Measurements from ENCODE around the gene FBXO31.
"Not testable (repeated sequence)": the region's sequence is repeated elsewhere in the genome, so short reads cannot be mapped to it uniquely, and the experiment has no call there.

The FBXO31 gene

GRCh38 chr16:87410968-87411367 lies 27.4 kb upstream of the FBXO31 start:
- no peak for DNase-seq

DNA sequence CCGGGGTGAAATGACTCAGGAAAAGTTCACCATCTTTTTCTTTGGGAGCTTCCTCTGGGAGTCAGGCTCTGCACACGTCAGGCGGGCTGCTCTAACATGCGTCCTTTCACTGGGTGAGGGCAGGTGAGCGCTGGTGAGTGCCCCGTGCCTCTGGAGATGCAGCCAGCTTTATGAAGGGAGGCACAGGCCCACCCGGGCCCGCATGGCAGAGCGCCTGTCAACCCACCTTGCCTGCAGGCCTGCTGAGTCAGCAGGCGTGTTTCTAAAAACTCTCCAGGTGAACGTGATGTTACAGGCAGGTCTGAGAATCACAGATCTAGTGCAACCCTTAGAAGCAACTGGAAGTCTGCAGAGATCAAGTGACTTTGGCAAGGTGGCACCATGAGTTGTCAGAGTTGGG lies 27.0 kb upstream of the FBXO31 start:
- no peak for DNase-seq

- DNase-seq: no peak
Observed at GRCh38 chr16:87409781-87410180, 26.2 kb upstream of the FBXO31 start.

DNA sequence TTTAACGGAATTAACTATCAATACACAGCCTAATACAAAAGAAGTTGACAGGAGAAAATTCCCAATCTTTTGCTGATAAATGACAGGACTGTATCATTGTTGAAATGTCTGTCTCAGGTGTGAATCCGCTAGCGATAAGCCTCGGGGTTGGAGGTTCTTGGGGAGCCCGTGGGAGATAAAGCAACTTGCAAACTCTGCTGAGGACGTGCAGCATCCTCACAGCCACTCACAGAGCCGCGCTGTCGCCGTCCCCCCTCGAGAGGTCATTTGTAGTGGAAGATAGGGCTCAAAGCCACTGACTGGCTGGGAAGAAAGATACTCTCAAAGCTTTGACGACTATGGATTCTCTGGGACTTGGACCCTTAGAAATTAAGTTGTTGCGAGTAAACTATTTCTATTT lies 25.6 kb upstream of the FBXO31 start:
- no peak for DNase-seq

GRCh38 chr16:87407511-87408112 lies 24.0 kb upstream of the FBXO31 start:
- DNase-seq: no peak

DNA sequence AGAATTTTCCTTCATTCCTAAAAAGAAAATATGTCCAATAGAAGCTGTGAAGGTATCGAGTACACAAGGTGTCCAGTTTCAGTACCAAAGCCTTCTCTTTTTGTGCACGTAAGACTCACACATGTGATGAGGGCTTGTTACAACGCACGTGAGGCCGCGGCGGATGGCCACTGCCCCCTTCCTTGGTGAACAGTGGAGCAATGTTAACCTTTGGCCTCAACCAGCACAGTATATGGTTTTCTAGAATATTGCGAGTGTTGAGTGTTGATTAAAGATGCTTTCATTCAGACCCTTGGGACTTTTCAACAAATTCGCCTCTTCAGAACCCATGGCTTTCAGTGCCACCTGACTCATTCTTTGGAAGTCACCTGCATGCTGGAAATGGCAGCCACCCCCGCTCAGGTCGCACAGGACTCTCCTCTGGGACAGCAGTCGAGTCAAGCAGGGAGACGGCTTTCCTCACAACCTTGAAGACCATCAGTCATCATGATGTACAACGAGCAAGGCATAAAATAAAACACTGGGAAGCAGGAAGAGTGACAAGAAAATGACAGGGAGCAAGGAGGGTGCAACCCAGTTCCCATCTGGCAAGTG lies 23.0 kb upstream of the FBXO31 start:
- DNase-seq: no peak

DNA sequence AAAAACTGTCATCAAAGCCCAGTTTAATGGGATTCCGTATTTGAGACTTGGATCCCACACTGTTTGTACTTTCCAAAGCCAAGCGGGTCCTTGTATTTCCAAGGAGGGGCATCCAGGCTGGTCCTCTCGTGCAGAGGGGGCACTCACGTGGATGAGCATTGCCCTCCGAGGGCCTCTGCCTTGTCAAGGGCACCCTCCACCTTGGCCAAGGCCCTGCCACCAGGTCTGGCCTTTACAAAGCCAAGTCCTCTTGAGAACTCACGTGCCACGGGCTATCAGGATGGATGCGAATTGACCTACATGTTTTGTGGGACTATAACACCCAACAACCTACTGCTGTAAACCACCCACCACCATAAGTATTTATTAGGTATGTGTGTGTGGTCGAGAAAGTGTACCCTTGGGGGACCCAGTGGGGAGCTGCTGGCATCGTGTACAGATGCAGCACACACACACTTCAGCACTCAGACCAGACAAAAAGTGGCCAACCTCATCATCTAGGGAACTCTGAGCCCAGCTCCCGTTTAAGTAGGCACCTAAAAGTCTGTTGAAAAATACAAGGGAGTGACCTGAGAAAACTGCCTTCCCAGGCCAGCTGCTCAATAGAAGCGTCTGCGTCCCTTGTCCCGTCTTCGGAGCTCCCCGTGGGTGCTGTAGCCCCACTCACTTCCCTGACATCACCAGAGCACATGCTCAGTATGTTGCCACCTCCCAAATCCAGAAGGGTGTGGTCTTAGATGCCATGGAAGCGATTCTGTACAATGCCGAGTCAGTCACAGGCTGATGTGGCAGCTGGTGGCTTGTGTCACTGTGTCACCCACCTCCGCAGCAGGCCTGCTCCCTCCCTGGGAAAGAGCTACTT lies 21.4 kb upstream of the FBXO31 start:
- no peak for DNase-seq

GRCh38 chr16:87395181-87395842 lies 11.7 kb upstream of the FBXO31 start:
- DNase-seq: no peak

GRCh38 chr16:87393680-87394055 lies 10.1 kb upstream of the FBXO31 start:
- no peak for DNase-seq

DNA sequence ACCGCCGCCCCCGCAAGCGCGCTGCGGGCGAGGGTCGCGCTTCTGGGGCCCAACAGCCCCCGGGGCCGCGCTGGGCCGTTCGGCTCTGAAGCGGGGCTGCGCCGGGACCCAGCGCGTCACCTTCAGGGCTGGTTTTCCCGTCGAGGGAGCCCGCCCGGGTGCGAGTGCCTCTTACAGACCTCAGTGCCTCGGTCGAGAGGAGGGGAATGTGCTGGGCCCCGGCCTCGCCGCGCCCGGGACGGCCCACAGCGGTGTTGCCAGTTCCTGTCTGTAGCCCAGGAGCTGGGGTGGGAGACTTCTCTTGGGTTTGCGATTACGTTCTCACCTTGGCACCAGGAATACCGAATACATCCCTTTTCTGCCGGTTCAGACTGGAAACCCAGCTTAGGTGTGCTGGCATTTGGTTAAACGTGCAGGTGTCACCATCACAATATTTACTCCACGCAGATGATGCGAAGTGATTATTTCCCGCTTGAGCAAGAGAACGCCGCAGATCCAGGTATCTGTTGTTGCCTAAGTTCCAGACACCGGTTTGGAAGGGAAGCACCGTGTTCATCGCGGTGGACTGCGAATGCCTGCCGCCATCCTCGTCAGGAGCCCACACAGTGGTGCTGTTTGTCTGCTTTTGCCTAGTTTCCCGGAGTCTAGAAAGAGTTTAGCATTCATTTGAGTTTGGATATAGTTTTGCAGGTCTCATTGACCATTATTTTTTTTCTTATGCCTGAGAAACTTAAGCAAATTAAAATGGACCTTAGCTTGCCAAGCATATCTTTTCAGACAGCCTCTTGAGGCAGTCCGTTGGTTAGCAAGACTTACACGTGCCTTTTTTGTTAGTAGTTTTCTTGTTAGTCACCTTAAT lies 9.5 kb upstream of the FBXO31 start:
- no peak for DNase-seq

DNA sequence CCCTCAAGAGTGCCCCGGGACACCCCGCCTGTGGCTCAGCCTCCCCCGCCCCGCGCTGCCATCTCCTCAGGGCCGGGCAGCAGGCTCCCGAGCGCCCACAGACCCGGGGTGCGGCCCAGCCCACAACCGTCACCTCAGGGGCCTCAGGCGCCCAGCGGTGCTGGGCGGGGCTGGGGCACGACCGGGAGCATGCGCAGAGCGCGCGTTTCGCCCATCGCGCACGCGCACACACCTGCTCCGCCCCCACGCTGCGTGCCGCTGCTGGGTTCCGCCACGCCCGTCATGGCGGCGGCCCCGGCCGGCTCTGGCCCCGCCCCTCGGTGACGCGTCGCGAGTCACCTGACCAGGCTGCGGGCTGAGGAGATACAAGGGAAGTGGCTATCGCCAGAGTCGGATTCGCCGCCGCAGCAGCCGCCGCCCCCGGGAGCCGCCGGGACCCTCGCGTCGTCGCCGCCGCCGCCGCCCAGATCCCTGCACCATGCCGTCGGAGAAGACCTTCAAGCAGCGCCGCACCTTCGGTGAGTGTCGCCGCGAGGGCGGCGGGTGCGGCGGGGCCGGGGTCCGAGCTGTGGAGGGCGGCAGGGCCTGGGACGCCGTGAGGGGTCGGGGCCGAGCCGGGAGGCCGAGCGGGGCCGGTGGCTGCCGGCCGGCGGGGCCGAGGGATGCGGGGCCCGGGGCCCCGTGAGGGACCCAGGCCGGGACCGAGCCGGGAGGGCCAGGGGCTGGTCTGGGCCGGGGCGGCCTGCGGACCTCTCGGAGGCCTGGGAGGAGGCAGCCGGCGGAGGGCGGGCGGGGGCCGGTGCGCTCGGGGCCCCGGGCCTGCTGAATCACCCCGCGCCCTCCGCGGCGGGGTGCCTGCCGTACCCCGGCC lies 8.6 kb upstream of the FBXO31 start, which contains the start of gene MAP1LC3B:
TSS of gene MAP1LC3B (plus strand) at position 387 of the 871 bp plus-strand sequence. CDS start at position 479, 92 bp downstream.
- peak; percentile 75 for DNase-seq

- DNase-seq: no peak
Observed at GRCh38 chr16:87391324-87391949, 7.9 kb upstream of the FBXO31 start.

DNA sequence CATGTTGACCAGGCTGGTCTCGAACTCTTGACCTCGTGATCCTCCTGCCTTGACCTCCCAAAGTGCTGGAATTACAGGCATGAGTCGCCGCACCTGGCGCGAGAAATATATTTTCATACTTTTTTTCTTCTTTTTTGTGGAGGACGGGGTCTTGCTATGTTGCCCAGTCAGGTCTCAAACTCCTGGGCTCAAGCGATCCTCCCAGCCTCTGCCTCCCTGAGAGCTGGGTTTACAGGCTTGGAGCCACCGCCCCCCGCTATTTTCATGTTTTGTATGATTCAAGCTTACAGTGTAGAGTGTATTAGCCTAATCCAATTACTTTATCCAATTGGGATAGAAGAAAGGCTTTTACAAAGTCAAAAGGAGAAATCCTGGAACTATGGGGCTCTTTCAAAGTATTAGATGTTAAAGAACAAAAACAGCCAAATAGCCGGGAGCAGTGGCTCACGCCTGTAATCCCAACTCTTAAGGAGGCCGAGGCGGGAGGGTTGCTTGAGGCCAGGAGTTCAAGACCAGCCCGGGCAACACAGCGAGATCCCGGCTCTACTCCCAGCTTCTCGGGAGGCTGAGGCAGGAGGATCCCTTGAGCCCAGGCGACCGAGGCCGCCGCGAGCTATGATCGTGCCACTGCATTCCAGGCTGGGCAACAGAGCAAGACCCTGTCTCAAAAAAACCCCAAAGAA lies 7.2 kb upstream of the FBXO31 start:
- DNase-seq: no peak

- DNase-seq: not testable (repeated sequence)
Observed at GRCh38 chr16:87389914-87390313, 6.3 kb upstream of the FBXO31 start.

- DNase-seq: no peak
Observed at GRCh38 chr16:87389245-87389644, 5.7 kb upstream of the FBXO31 start.

GRCh38 chr16:87388818-87389134 lies 5.2 kb upstream of the FBXO31 start:
- no peak for DNase-seq

- peak; percentile 90 for DNase-seq
Observed at GRCh38 chr16:87387942-87388817, 4.6 kb upstream of the FBXO31 start.

DNA sequence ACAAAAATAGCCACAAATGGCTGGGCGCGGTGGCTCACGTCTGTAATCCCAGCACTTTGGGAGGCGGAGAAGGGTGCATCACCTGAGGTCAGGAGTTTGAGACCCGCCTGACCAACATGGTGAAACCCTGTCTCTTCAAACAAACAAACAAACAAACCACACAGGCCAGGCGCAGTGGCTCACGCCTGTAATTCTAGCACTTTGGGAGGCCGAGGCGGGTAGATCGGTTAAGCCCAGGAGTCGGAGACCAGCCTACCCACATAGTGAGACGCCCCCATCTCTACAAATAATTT lies 1.2 kb upstream of the FBXO31 start:
- not testable (repeated sequence) for DNase-seq

DNA sequence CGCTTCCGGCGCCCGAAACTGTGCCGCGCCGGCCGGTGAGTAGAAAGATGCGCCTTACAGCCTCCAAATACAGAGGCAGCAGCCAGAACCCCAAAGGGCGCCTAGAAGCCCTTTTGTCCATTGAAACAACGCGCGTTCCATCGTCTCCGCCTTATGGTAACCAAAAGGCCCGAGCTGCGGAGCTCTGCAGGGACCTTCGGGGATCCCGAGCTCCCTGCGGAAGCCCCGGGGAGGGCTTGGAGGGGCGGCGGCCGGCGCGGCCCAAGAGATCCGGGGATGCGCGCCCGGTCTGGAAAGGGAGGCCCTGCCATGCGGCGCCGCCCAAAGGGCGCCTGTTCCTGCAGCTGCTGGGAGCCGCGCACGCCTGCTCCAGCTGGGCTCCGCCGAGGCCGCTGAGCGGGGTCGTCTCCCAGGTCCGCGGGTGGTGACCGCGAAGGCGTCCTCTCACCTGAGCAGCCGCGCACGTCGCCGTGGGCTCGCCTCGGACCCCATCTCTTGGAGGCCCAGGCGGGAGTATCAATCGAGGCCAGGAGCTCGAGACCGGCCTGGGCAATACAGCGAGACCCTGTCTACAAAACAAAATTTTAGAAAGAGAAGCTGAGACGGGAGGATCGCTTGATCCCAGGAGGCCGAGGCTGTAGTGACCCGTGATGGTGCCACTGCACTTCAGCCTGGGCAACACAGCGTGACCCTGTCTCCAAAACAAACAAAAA lies 742 bp upstream of the FBXO31 start:
- no peak for DNase-seq
